CD4-positive, alpha-beta T cell treated with Interferon gamma for 1 hour (primary cell): ENCODE results near the gene CHST10.

Source experiments
- DNase-seq: peaks from one replicate; pipeline ENCODE4 v3.0.0-alpha.2; 2020

Gene CHST10

GRCh38 chr2:100413571-100413970 is 3.9 kb downstream of the CHST10 start:
- no peak for DNase-seq

GRCh38 chr2:100412881-100413321 is 4.6 kb downstream of the CHST10 start:
- no peak for DNase-seq

GRCh38 chr2:100412466-100412865 is 5.0 kb downstream of the CHST10 start:
- no peak for DNase-seq

GRCh38 chr2:100411841-100412292 is 5.6 kb downstream of the CHST10 start:
- DNase-seq, result no peak

DNA sequence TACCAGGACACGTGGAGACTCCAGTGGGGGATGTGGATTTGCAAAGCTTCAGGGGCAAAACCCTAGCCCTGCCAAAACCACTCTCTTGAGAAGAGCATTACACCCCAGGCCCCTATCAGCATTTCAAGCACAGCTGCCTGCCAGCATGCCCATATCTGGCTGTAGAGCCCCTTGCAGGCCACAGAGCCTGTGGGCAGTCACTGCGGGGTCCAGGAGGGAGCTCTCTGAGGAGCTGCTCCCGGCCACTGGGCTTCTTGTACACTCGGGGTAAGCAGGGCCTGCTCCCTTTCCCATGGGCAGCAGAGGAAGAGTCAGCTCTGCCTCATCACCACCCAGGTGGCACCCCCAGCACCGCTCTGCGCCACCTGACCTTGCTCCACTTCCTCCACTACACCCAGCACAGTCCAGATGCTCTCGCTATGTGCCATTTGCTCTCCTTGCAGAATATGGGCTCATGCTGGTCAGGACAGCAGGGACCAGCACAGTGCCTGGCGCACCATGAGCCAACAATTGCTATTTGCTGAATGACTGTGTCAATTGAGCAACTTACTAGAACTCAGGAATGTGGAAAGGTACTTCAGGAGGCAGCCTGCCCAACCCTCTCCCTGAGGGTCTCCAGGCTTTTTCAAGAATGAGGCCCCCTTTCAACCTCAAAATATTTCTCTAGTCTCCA is 7.4 kb downstream of the CHST10 start:
- DNase-seq, result no peak

- DNase-seq, result no peak
Observed at GRCh38 chr2:100409461-100409860, 8.0 kb downstream of the CHST10 start.

DNA sequence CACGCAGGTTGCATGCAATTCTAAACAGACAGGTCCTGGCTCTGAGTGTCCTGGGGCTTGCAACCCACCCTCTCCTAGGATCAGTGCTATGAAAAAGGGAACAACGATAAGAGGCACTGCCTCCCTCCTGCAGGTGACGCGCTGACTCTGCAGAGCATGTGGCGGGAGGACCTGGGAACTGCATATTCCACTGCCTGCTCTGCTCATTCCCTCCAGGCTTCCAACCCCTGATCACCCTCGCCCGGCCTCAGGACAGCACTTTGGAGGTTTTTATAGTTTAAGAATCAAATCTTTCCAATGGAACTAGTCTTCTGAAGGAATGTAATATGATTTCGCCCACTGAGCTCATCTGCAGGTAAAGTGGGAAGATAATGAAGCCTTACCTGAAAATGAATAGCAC is 8.5 kb downstream of the CHST10 start:
- DNase-seq, result no peak

DNA sequence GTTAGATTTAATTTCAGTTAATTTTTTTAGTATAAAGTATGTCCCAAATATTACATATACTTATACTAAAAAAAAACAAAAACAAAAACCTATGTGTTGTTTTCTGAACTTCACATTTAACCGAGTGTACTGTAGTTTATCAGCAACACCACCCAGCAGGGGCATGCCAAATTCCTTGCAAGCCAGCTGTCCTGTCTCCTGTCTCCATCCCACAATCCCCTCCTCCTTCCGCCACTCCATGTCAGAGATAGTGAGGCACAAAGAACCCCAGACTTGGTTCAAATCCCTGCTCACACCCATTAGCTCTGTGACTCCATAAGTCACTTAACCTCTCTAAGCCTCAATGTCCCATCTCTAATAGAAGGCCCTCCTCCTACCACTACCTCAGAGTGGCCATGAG is 9.4 kb downstream of the CHST10 start:
- no peak for DNase-seq

DNA sequence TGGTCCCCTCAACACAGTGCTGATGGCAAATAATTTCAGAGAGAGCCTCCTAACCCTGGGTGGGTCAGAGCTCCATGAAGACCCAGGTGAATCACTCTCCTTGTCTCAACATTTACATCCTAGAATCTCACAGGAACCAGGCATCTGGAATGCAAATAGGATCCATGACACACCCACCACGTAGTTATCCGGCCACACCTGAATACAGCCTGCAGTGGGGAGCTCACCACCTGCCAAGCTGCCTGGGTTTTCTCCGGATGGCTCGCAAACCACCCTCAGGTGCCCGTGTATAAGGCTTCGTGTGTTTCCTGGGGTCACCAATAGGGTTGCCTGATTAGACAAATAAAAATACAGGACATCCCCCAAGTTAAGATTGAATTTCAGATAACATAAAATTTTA is 9.9 kb downstream of the CHST10 start:
- DNase-seq, result no peak

DNA sequence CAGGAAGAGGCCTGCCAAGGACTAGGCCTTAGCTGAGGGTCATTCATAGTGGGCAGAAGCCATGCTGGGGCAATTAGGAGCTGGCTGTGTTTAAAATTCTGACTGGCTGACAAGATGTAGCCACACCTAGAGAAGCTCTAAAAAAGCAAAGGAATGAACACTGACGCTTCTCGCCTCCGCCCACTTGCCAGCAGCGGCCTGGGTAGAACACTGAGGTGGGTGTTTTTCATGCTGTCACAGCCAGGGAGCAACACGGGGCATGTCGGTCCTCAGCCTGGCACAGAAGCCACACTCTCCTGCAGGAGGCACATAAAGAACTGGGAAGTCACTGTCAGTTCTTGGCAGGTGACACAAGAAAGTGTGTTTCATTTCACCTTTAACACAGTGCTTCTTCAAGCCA is 10.4 kb downstream of the CHST10 start:
- no peak for DNase-seq

DNA sequence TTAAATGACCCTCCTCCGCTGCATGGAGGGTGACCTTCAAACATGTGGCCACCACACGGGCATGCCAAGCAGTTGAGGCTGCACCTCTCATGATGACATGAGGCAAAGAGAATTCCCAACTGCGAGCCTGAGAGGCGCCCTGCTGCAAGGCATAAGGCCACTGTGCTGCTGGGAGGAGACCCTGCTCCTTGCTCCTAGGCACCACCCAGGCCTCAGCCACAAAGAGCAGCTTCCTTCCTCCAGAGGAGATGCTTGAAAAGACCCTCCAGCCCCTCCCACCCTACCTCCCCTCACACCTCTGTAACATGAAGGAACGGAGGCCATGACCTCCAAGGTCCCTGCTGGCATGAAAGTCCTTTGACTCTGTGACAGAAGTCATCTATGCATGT is 11.4 kb downstream of the CHST10 start:
- no peak for DNase-seq

DNA sequence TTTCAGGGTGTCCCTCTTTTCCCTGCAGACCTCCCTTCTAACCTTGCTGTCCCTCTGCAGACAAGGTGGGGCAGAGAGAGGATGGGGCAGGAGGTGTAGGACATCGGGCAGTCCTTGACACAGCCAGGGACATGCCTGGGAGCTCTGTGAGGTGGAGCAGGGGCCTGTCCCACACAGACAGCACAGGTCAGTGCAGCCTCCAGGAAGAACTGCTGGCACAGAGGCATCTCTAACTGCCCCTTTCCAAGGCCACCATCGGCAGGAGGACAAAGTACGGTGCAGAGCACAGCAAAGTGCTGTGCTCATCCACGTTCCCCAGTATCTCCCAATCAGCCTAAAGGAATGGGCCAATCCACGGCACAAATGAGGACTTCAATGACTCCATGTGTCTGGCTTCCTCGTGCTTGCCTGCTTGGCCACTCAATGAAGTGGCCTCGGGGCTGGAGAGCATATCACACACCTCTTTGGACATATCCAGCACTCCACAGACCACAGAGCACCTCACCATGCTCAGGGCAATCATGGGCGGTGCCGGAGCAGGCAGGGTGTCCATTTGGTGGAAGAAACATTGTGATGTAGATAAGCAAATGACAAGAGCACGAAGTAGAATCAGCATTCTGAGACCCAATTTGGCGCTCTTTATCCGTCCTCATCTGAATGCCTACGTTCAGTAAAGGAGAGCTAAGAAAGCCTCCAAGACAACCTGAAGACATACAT is 11.9 kb downstream of the CHST10 start:
- no peak for DNase-seq

DNA sequence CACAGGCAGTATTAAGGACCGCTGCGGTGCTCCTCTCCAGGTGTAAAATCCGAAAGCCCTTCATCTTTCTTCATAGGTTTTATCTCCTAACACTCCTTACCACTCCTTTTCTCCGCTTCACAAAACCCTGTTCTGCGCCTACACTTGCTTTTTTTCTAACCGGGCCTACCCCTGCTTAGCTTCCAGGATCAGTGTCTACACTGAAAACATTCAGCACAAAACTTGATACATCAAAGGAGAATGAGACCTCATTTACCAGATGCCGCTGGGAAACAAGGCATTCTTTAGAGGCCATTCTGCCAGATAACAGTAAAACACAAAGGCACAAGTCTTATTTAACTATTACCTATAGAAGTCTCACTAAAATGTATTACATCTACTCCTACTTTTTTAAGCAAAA is 13.1 kb downstream of the CHST10 start:
- no peak for DNase-seq

GRCh38 chr2:100403722-100404121 is 13.7 kb downstream of the CHST10 start:
- no peak for DNase-seq

DNA sequence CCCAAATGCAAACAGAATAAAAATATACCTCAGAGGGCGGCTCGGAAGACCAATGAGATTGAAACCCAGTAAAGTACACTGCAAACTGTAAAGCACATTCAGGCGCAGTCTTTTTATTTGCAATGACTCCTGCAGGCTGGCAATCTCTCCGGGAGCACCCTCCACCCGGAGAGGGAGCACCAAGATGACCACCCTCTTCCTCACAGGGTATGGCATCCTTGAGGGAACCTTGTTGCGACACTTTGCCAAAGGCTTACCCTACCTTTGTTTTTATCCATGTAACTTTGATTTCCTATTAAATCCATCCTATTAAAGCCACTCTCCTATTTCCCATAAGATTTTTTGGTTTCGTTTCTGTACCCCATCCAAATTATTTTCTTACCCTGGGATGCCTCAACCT is 16.2 kb downstream of the CHST10 start:
- no peak for DNase-seq

GRCh38 chr2:100399714-100400113 is 17.8 kb downstream of the CHST10 start:
- no peak for DNase-seq

- DNase-seq, result no peak
Observed at GRCh38 chr2:100397976-100398375, 19.5 kb downstream of the CHST10 start.

DNA sequence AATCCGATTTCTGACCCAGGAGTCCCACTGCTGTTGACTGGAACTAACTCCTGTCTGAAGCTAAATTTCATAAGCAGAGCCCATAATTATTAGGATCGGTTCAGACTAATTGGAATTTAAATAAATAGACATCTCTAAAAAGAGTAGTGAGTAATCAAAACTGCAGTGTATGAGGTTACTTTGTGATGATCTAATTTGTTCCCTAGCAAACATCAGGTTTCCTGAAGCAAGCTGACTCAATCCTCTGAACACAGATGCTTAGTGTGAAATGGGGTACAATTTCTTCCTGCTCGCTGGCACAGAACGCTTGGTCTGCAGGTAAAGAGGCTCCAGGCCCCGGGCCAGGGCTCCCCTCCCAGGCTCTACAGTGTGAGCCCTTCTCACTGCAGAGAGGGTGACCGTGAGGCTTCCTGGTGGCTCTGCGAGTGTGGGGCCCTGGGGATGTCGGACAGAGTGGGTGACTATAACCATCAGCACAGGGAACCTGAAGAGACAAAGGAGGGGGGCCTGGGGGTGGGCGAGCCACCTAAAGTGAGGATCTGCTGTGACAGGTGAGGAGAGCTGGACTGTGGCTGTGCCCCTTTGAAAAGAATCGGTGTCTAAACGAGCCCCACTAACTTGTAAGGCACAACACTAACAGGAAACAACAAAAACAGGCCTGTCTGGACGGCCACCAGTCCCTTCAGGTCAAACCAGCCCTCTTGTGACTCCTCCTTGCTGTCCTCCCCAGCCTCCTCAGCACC is 20.2 kb downstream of the CHST10 start:
- no peak for DNase-seq

DNA sequence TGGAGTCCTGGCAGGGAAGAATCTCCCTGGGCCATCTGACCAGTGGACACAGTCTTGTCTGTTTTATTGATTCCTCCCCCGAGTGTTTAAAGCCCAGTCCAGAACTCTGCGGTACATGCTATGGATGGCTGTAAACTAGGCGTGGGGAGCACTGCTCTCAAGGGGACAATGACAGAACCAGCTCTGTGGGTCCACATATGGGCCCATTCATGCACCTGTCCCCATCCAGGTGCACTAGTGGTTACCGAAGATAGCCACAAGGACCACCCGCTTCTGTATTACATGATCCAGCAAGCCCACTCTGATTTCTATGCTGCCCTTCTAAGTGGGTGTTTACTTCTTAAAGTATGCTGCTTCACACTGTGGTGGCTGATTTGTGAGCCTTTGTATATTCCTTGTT is 21.0 kb downstream of the CHST10 start:
- no peak for DNase-seq

- no peak for DNase-seq
Observed at GRCh38 chr2:100395532-100396350, 21.7 kb downstream of the CHST10 start.

GRCh38 chr2:100394111-100394641 is 23.3 kb downstream of the CHST10 start:
- peak; percentile 65 for DNase-seq

DNA sequence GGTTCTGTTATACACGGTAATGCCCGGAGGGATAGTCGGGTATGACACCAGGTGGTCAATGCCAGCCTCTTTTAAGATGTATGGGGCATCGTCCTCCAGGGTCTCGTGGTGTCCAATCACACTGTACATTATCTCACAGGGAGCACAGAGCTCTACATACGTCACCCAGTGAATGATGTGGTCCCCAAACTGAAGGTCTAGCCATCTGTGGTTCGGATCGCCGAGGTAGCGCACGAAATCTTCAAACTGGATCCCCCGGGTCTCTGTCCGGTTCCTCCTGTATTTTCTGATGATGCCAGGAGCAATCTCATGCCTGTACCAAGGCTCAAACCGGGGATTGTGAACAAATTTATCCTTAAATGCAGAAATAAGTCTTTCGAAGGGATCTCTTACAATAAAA is 24.1 kb downstream of the CHST10 start:
- no peak for DNase-seq

DNA sequence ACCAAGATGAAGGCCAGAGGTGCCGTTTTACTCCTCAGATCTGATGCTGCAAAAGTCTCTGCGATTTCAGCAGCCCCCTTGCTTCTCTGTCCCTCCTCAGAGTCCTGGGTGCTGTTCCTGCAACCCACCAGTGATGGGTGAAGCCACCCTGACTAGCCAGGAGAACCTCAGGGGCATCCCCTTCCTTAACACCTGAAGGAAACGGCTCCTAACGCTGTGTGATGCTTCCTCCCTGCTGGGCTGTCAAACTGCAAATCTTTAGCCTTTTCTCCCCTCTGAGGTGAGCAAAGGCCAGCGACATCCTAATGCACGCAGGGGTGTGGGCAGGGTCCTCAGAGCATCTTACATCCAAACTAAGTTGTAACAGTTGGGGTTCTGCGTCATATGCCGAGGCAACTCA is 24.8 kb downstream of the CHST10 start:
- DNase-seq, result no peak
